Measurements from ENCODE around the gene SCGB1C1.
"Not testable (repeated sequence)": the region's sequence is repeated elsewhere in the genome, so short reads cannot be mapped to it uniquely, and the experiment has no call there.

The SCGB1C1 gene

DNA sequence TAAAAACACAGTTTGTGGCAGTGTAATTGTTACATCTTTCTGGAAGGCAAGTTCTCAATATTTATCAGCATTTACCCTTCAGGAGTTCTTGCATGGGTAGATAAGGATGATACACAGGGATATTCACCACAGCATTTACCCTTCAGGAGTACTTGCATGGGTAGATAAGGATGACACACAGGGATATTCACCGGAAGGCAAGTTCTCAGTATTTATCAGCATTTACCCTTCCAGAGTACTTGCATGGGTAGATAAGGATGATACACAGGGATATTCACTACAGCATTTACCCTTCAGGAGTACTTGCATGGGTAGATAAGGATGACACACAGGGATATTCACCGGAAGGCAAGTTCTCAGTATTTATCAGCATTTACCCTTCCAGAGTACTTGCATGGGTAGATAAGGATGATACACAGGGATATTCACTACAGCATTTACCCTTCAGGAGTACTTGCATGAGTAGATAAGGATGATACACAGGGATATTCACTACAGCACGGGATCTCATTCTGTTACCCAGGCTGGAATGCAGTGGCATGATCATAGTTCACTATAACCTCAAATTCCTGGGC lies 27.9 kb downstream of the SCGB1C1 start:
- not testable (repeated sequence) for DNase-seq

DNA sequence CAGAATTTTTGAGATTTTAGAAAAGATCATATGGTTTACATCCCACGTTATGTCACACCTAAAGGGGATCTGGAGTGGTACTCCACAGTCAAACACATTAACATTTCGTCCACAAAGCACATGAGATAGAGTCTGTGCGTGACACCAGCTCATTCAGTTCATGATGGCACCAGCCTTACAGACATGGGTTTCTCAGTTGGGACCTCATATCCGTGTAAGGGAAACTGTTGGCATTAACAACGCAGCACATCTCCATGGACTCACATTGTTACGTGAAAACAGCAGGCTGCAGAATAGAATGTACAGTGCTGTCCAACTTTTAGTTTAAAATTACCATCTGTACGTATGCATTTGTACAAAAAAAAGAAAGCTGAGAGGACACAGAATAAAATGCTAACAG lies 28.7 kb downstream of the SCGB1C1 start:
- no peak for DNase-seq

DNA sequence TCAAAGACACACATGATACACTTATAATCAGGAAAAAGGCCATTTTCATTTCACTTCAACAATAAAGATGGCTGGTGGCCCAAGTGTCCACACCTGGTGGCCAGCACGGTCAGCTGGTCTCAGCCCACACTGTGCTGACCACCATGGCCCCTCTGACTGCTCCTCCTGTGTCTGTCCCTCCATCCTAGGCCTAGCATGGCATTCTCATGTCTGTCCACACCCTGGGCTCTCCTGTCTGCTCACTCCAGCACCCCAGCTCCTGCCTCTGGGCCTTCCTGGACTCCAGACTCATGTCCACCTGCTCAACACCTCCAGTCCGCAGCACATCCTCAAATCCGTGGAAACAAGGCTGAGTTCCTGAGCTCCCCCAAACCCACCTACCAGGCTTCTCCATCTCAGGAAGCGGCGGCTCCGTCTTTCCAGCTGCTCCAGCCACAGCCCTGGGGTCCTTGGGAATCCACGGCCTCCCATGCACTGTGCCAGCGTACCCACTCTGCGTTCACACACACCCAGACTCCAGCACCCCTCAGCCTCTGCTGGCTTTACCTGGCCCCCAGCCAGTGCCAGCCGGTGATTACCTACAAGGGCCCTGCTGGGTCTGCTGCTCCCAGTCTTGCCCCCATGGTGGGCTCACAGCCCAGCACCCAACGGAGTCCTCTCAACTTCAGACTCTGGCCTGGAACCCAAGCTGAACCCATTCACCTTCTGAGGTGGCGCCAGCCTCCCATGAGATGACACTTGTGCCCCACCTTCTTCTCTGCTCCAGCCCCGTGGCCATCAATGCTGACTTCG lies 29.3 kb downstream of the SCGB1C1 start:
- no peak for DNase-seq

DNA sequence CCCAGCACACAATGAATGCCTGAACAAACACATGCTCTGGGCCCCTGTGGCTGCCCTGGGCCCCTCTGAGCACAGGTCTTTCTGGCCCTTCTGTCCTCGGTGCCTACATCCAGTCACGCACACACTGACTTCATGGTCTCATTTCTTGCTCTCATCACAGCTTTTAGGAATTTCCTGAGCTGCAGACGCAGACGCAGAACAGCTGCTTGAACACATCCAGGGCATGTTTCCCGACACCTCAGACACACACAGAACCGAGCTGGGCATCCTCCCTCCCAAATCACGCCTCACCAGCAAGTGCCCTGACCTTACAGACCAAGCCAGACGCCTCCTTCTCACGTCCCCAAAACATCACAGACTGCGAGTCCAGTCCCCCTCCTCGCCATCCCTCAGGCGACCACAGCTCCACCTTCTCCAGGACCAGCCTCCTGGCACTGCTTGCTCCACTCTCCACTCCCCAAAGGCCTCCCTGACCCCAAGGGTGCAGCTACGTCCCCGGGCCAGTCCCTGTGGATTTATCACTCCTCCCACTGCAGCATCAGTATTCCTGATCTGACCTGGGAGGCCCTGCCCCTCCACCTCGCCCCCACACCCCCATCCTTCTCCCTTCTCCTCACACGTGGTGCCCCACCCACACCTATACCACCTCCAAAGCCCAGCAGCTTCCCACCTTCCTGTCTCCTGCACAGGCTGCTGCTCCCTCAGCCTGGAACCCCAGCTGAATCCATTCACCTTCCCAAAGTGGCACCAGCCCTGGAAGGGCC lies 30.3 kb downstream of the SCGB1C1 start:
- no peak for DNase-seq

DNA sequence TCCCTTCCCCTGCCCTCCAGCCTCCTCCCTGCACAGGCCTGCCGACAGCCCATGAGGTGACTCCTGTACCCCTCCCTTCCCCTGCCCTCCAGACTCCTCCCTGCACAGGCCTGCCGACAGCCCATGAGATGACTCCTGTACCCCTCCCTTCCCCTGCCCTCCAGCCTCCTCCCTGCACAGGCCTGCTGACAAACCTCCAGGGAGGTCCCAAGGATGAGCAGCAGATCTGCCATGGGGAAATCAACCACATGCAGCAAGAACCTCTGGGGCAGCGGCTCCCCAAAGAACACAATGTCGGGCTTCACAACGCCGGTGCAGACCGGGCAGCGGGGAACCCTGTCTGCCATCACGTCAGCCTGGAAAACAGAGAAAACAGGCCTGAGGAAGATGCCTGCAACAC lies 31.0 kb downstream of the SCGB1C1 start:
- DNase-seq, result no peak

DNA sequence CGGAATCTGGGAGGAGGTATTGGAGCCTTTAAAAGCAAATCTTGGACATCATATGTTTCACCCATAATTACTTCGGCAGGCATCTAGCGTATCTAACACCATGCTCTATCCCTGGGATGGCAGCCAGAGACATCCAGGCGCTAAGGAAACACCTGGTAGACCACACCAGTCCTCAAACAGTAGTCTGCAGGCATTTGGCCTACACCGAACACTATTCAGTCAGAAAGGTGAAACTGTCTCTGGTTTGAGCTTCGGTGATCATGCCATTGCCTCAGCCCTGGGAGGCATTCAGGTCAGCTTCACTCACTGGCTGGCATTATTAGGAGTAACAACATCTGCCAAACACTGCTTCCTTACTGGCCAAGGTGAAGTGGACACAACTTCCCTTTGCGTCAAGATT lies 31.5 kb downstream of the SCGB1C1 start:
- no peak for DNase-seq

DNA sequence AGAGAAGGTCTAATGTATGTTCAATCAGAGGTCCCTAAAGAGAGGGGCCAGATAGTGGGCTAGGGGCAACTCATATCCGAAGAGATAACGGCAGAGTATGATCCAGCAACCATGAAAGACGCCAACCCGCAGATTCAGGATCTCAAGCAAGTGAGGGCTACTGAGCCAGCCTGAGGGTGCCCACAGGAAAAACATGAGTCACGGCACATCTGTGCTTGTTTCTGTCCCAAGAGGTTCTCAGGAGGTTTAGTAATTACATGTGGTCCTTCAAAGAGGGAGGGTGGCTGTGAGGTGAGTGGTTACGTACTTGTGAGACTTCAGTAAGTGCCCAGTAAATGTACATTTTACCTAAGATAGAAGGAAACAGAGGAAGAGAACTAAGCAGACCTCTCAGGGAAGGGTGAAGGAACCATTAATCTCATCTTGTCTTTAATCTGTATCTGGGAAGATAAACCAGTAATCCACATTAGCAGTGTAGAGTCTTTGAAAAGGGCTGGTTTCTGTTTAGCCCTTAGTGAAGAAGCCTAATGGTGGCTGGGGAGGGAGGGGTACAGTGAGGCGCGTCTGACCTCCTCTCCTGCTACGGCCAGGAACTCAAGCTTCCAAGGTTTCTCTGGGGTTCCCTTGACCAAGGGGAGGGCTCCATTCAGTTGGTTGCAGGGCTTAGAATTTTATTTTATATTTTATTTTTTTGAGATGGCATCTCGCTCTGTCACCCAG lies 33.0 kb downstream of the SCGB1C1 start:
- no peak for DNase-seq

DNA sequence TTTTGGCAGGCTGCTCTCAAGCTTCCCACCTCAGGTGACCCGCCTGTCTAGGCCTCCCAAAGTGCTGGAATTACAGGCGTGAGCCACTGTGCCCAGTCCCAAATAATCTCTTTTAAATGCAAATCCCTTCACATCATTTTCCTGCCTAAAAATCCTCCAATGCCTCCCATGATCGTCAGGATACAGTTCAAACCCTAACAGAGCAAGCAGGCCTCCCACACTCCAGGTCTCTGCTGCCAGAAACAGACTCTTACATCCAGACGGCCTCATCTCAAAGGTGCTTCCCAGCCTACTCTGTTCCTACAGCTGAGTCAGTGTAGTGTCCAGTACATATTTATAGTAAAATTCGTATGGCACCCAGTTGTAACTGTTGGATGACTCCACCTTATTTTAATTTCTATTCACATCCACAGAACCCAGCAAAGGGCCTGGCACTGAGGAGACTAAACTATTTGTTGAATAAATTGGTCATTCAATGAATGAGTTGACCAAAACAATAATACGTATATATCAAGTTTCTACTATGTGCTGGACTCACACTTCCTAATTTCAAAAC lies 35.0 kb downstream of the SCGB1C1 start:
- DNase-seq, result no peak

DNA sequence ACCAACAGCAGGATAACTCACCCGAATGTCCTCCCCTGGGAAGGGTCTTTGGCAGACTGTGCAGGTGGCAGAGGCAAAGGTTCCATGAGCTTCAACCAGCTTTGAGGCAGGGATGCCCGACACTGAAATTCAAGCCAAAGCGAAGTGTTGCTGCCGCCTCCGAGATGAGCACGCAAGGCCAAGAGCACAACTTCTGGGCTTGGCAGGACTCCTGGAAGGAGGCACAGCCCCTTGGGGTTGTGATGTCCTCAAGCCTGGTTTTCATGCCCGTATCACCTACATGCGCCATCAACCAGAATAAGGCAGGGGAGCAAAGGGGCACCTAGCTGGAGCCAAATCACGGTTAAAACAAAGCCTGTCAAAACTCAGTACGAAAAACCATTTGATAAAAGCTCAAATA lies 37.6 kb downstream of the SCGB1C1 start:
- DNase-seq, result no peak

DNA sequence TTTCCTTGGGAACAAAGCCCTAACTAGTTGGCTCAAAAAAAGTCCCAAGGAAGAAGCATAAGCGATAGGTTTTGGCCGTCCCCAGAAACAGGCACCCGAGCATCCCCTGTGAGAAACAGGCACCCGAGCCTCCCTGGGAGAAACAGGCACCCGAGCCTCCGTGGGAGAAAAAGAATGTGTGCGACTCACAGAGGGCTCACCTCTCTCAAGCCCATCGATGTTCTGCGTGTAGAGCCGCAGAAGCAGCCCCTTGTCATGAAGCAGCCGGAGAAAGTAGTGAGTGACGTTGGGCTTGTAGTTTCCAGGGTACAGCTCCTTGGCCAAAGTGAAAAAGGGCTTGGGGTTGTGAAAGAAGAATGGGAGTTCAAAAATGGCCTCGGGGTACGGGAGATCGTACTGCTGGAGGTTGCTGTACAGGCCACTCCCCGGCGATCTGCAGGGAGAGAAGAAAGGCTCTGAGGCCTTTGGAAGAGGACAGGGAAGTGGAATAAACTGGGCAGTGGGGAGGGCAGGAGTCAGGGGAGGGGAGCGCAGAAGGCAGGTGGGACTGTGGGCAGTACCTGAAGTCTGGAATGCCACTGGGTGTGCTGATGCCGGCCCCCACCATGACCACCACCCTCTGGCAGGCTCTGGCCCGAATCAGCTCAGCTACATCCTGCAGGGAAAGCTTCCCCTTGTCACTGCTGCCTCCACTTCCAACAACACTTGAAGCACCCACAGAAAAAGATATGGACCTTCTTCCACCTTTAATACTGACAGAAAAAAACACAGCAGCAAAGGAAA lies 40.1 kb downstream of the SCGB1C1 start:
- no peak for DNase-seq

DNA sequence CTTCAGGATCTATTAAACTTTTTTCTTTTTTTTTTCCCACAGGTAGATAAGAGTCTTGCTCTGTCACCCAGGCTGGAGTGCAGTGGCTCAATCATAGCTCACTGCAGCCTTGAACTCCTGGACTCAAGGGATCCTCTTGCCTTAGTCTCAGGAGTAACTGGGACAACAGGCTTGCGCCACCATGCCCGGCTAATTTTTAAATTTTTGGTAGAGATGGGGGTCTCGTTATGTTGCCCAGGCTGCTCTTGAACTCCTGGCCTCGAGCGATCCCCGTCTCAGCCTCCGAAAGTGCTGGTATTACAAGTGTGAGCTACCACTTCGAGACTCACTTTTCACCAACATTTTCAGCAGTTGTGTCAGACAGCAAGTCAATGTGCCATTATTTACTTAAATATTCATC lies 42.3 kb downstream of the SCGB1C1 start:
- no peak for DNase-seq

DNA sequence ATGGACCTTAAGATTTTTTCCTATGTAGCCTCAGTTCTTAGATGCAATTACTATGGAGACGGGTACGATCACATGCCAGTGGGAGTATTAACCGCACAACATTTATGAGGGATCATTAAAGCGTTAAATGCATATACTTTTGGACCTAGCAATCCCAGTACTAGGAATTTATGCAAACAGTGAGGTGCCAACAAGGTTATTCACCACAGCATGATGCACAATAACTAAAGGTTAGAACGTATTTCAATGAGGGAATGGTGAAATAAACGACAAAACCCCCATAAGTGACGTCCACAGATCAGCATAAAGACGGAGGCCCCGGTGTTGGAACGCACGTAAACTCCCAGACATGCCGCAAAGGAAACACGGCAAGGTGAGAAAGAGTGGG lies 42.7 kb downstream of the SCGB1C1 start:
- no peak for DNase-seq

DNA sequence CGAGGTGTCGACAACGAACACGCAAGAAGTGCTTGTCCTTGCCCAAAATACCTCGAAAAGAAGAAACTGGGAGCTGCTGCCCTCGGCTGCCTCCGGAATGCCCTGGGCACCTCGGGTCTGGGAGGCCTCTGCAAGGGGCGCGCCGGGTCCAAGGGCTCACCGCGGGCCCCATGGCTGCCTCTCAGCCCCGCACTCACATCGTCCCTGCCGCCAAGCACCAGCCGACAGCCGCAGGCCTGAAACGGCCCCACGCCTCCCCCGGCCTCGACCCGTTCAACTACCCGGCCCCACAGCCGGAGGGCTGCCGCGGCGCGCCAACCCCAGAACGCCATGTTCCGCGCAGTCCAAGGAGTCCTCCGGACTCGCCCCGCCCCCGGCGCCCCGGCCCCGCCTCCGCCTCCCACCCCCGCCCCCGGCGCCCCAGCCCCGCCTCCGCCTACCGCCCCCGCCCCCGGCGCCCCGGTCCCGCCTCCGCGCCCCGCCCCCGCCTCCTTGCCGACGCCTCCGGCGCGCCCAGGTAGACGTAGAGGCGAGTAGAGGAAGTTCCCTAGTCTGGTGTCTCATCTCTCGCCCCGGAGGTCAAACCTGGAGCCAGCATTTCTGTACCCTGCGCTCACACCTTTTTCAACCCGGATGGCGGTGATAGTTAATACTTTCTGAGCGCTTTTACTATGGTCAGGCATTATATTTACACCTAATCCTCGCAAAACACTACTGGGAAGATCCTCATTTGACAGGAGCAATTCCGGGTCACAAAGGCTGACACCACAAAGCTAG lies 43.3 kb downstream of the SCGB1C1 start, which contains the start of gene SIRT3:
Gene SIRT3, minus strand, starts transcription at position 346 of the 777 bp plus-strand sequence. Its CDS starts 14 bp downstream, at position 332.
- peak; percentile 97 for DNase-seq

DNA sequence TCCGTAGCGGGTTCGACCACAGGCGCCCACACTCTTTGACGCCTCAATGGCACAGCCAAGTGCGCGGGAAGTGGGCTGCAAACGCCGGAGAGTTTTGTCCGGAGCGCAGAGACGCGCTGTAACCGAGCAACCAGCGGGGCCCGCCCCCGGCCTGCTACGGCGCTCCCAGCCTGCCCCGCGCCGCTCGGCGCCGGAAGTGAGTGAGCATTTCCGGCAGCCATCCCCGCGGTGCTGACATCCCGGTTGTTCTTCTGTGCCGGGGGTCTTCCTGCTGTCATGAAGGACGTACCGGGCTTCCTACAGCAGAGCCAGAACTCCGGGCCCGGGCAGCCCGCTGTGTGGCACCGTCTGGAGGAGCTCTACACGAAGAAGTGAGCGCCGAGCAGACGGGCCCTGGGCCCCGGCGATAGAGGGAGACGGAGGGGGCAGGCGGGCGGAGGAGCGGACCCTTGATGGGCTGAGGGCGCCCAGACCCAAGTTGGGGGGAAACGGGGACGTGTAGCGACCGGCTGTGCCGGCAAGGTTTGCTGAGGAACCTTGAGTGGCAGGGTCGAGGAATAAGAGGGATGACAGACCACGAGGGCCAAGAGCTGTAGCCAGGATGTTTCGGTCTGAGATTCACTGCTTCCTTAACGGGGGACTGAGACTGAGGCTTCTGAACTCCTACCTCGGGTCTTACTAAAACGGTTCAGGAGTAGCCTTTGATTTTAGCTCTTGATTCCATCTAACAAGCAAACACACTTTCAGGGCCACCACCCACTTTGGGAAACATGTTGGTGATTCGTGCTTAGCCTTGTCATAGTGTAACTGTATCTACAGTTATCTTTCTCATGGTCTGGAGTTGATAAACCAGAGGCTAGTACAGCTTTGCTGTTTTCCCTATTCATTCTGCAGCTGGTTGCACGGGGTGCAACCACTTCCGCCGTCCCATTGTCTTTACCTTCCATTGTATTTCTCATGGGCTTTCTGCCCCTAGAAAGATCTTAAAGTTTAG lies 44.2 kb downstream of the SCGB1C1 start, which contains the start of gene PSMD13:
Gene PSMD13, plus strand, starts transcription at position 203 of the 994 bp plus-strand sequence. Its CDS starts 74 bp downstream, at position 277.
- peak; percentile 96 for DNase-seq

DNA sequence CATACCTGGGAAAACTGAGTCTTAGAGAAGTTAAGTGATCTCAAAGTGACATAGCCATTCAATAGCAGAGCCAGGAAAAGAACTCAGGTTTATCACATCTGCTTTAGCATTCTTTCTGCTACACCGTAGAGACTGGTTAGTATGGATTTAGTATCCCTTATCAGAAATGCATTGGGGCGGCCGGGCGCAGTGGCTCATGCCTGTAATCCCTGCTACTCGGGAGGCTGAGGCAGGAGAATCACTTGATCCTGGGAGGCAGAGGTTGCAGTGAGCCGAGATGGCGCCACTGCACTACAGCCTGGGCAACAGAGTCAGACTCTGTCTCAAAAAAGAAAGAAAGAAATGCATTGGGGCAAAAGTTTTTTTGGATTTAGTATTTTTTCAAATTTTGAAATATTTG lies 45.5 kb downstream of the SCGB1C1 start:
- not testable (repeated sequence) for DNase-seq

DNA sequence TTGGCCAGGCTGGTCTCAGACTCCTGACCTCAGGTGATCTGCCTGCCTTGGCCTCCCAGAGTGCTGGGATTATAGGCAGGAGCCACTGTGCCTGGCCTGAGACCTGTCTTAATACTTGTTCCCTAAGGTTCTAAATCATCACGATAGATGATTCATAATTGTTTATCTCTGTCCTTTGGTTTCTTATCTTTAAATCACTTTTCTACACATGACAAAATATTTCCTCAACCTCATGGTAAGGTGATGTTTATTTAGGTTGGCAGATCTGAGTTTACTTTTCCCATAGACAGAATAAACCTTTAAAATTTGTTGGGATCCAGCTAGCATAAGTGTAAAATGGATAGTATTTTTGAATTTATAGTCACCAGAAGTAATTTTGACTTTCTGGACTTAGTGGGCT lies 47.4 kb downstream of the SCGB1C1 start:
- no peak for DNase-seq

DNA sequence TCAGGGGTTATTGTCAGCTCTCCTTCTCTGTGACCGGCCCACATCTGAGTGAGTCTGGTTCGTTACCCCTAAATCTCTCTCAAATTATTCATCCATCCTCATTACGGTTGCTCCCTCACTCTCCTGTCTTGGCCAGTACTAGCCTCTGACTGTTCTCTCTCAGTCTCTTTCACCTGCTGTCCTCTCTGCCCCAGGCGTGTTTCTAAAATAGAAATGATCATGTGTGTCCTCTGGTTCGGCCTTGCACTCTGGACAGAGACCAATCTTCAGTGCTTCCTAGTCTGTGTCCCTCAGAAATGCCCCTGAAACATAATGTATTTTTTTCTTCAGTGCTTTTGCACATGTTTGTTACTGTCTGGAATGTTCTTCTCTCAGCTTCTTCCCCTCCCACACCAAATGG lies 48.8 kb downstream of the SCGB1C1 start:
- DNase-seq, result no peak
